GM12878 (cell line): ENCODE data around the gene HOXD1. TPM values are rescaled to one million over a fixed set of nuclear protein-coding genes. Genes with fewer than 3 reads are reported as not detected.

Experiments
- ATF7 ChIP-seq: fragments of 450-650 bp; IDR thresholded peaks from 2 replicates; pipeline ENCODE4 v1.6.1; 2016; ENCODE audit warnings: low read depth, mild to moderate bottlenecking
- CBFB ChIP-seq: IDR thresholded peaks from 2 replicates; pipeline ENCODE4 v1.6.1; 2016; ENCODE audit warnings: antibody characterized with exemption, low read depth
- CHD2 ChIP-seq: IDR thresholded peaks from 2 replicates; pipeline ENCODE4 v1.6.1; 2011; ENCODE audit warnings: low read depth, low read length, improper control_type of control experiment, borderline replicate concordance
- EED ChIP-seq: sonication (generic); IDR thresholded peaks from 2 replicates; pipeline ENCODE4 v1.6.1; 2016; ENCODE audit warnings: antibody characterized with exemption, low read depth
- ESRRA ChIP-seq: IDR thresholded peaks from 2 replicates; pipeline ENCODE4 v1.6.1; 2012; ENCODE audit warnings: mild to moderate bottlenecking, low read length, improper control_type of control experiment
- FOS ChIP-seq: IDR thresholded peaks from 3 replicates; pipeline ENCODE4 v1.6.1; 2011; ENCODE audit warnings: borderline replicate concordance; ENCODE audit not compliant: insufficient read length; ENCODE audit errors: extremely low read depth
- JUND ChIP-seq: IDR thresholded peaks from 2 replicates; pipeline ENCODE4 v1.6.1; 2012; ENCODE audit warnings: low read depth, mild to moderate bottlenecking, low read length, improper control_type of control experiment, moderate library complexity
- LARP7 ChIP-seq: fragments of 450-650 bp; IDR thresholded peaks from 2 replicates; pipeline ENCODE4 v1.6.1; 2017; ENCODE audit warnings: mild to moderate bottlenecking
- MTA3 ChIP-seq: IDR thresholded peaks from 2 replicates; pipeline ENCODE4 v1.6.1; 2012; ENCODE audit warnings: low read length, inconsistent platforms, borderline replicate concordance
- NRF1 ChIP-seq: conservative IDR thresholded peaks from 2 replicates; pipeline ENCODE4 v1.6.1; 2011; ENCODE audit warnings: mild to moderate bottlenecking, low read depth, low read length, improper control_type of control experiment
- PAX8 ChIP-seq: fragments of 450-650 bp; IDR thresholded peaks from 2 replicates; pipeline ENCODE4 v1.6.1; 2017; ENCODE audit warnings: mild to moderate bottlenecking, moderate library complexity
- PKNOX1 ChIP-seq: fragments of 450-650 bp; IDR thresholded peaks from 2 replicates; pipeline ENCODE4 v1.6.1; 2016; ENCODE audit warnings: mild to moderate bottlenecking
- PML ChIP-seq: IDR thresholded peaks from 2 replicates; pipeline ENCODE4 v1.6.1; 2012; ENCODE audit warnings: low read length, inconsistent platforms
- POU2F2 ChIP-seq: IDR thresholded peaks from 3 replicates; pipeline ENCODE4 v1.6.1; 2011; ENCODE audit warnings: low read depth, mild to moderate bottlenecking, low read length, borderline replicate concordance
- RELB ChIP-seq: fragments of 450-650 bp; IDR thresholded peaks from 2 replicates; pipeline ENCODE4 v1.6.1; 2017; ENCODE audit warnings: low read depth, mild to moderate bottlenecking, moderate library complexity
- SKIL ChIP-seq: fragments of 450-650 bp; IDR thresholded peaks from 2 replicates; pipeline ENCODE4 v1.6.1; 2017; ENCODE audit warnings: mild to moderate bottlenecking, low read depth, inconsistent platforms; ENCODE audit not compliant: poor library complexity, severe bottlenecking
- SMAD5 ChIP-seq: IDR thresholded peaks from 2 replicates; pipeline ENCODE4 v1.6.1; 2016; ENCODE audit warnings: antibody characterized with exemption, low read depth
- SPI1 ChIP-seq: IDR thresholded peaks from 2 replicates; pipeline ENCODE4 v1.6.1; 2011; ENCODE audit warnings: low read depth, mild to moderate bottlenecking, low read length, moderate library complexity, borderline replicate concordance; ENCODE audit not compliant: insufficient read depth
- TCF12 ChIP-seq: IDR thresholded peaks from 2 replicates; pipeline ENCODE4 v1.6.1; 2011; ENCODE audit warnings: low read depth, mild to moderate bottlenecking, low read length
- TCF7 ChIP-seq: IDR thresholded peaks from 2 replicates; pipeline ENCODE4 v1.6.1; 2014; ENCODE audit warnings: antibody characterized with exemption, borderline replicate concordance
- ZBED1 ChIP-seq: IDR thresholded peaks from 2 replicates; pipeline ENCODE4 v1.6.1; 2016; ENCODE audit warnings: borderline replicate concordance
- ZNF687 ChIP-seq: fragments of 450-650 bp; IDR thresholded peaks from 2 replicates; pipeline ENCODE4 v1.6.1; 2017; ENCODE audit warnings: mild to moderate bottlenecking, moderate library complexity
- polyA plus RNA-seq, 11 experiments: library from polyadenylated mRNA; depleted of rRNA in 4 of 11; unstranded in 6 of 11; stranded (reverse) in 5 of 11; fragments of >200 nt; fragmentation: Nextera tagmentation in 4 of 11; fragmentation: Illumina TruSeq in 1 of 11; extraction: Ambion mirVana in 4 of 11; extraction: Trizol in 1 of 11; gene quantifications; 1 replicate in 1 of 11; 2 replicates in 10 of 11; pipeline versions ENCODE4 v1.2.1 to v1.2.3, GENCODE V29; 2011 to 2016; ENCODE audit warnings: inconsistent platforms in 2 of 11, missing spikeins in 2 of 11, low read depth in 1 of 11
- total RNA-seq, 4 experiments: library from RNA; depleted of rRNA in 3 of 4; stranded (reverse); fragments of >200 nt in 3 of 4; fragmentation: Illumina TruSeq in 1 of 4; extraction: Trizol in 1 of 4; gene quantifications; 2 replicates each; pipeline versions ENCODE4 v1.2.1 to v1.2.3, GENCODE V29; 2013 to 2021

The HOXD1 gene
- total and polyA plus RNA-seq, 10 of the 15 experiments (the other 5 are each of a cell fraction or from before 2014, with no cell fraction given) = not detected

- no peak for TF ChIP-seq RELB
- TF ChIP-seq ESRRA = no peak
- no peak for TF ChIP-seq TCF12
- TF ChIP-seq SPI1 = no peak
- TF ChIP-seq SMAD5 = no peak
- no peak for TF ChIP-seq CBFB
- TF ChIP-seq JUND = no peak
- no peak for TF ChIP-seq ATF7
- no peak for TF ChIP-seq PML
- TF ChIP-seq NRF1 = no peak
- 0 out of 2 replicates have a peak, but pooled peaks have one; percentile 22 for TF ChIP-seq EED
- TF ChIP-seq SKIL = no peak
- TF ChIP-seq LARP7 = peak; percentile 87
- 0 out of 2 replicates have a peak, but pooled peaks have one; percentile 25 for TF ChIP-seq ZNF687
- TF ChIP-seq TCF7 = no peak
- 0 out of 3 replicates have a peak, but pooled peaks have one; percentile 34 for TF ChIP-seq POU2F2
- TF ChIP-seq PKNOX1 = no peak
- TF ChIP-seq PAX8 = no peak
- no peak for TF ChIP-seq MTA3
- no peak for TF ChIP-seq FOS
- 0 out of 2 replicates have a peak, but pooled peaks have one; percentile 20 for TF ChIP-seq CHD2
- TF ChIP-seq ZBED1 = no peak
Observed at GRCh38 chr2:176140513-176141317, 47.8 kb upstream of the HOXD1 start (continued).
